GM18507 (cell line): Measurements from ENCODE around the gene LYST.
"Not testable (repeated sequence)": the region's sequence is repeated elsewhere in the genome, so short reads cannot be mapped to it uniquely, and the experiment has no call there.

ENCODE experiments used
- DNase-seq: peaks from one replicate; pipeline ENCODE4 v3.0.0; 2011; ENCODE audit warnings: low read depth; ENCODE audit not compliant: insufficient read length; ENCODE audit errors: extremely low spot score
- FAIRE-seq: peaks from 2 replicates; lab custom pipeline; 2011; peaks lifted over from hg19 to GRCh38; lab: Jason Lieb, UNC

Gene LYST

GRCh38 chr1:235625831-235626230 is 240.9 kb downstream of the LYST start:
- FAIRE-seq (no peak), DNase-seq (no peak)

- FAIRE-seq: no peak
Observed at GRCh38 chr1:235625340-235625739, 241.4 kb downstream of the LYST start.

GRCh38 chr1:235624721-235625333 is 241.9 kb downstream of the LYST start:
- DNase-seq: no peak
- no peak for FAIRE-seq

More at GRCh38 chr1:235625340-235625739, 241.4 kb downstream of the LYST start:
- no peak for DNase-seq

GRCh38 chr1:235622936-235623779 is 243.5 kb downstream of the LYST start:
- FAIRE-seq: no peak
- DNase-seq: no peak

GRCh38 chr1:235619149-235619548 is 247.6 kb downstream of the LYST start:
- FAIRE-seq, DNase-seq: not testable (repeated sequence)

GRCh38 chr1:235617808-235618207 is 248.9 kb downstream of the LYST start:
- no peak for DNase-seq
- no peak for FAIRE-seq

GRCh38 chr1:235617140-235617539 is 249.6 kb downstream of the LYST start:
- no peak for DNase-seq
- no peak for FAIRE-seq

- FAIRE-seq: no peak
- DNase-seq: no peak
Observed at GRCh38 chr1:235614442-235614954, 252.2 kb downstream of the LYST start.

GRCh38 chr1:235613602-235614001 is 253.1 kb downstream of the LYST start:
- FAIRE-seq (no peak), DNase-seq (no peak)

- DNase-seq (no peak), FAIRE-seq (no peak)
Observed at GRCh38 chr1:235612761-235613160, 253.9 kb downstream of the LYST start.
